Measurements from ENCODE around the gene BLM. TPM values are rescaled to one million over a fixed set of nuclear protein-coding genes. Genes with fewer than 3 reads are reported as not detected.

BLM gene
- total and polyA plus RNA-seq, 10 of the 15 experiments (the other 5 are each of a cell fraction or from before 2014, with no cell fraction given) = 23.0 to 68.4 (median 43.9) TPM

- CTCF ChIA-PET = interaction anchor here (0.7 kb wide), 1 partner anchor 65 kb away, joined by 4 read pairs; no protein-coding TSS in a partner anchor
- TF ChIP-seq ZNF622 (IDR thresholded peaks at IDR 0.05) = no peak
- TF ChIP-seq PML (IDR thresholded peaks at IDR 0.05; ENCODE audit: low read length) = no peak
- TF ChIP-seq LARP7 (IDR thresholded peaks at IDR 0.05) = no peak
- no peak for TF ChIP-seq CBX5 (IDR thresholded peaks at IDR 0.05; ENCODE audit: low read depth)
- TF ChIP-seq BCL11A (IDR thresholded peaks at IDR 0.05; ENCODE audit: low read depth, low read length) = no peak
- no peak for TF ChIP-seq SUZ12 (IDR thresholded peaks at IDR 0.05; ENCODE audit: unreplicated experiment)
- no peak for TF ChIP-seq HDGF (IDR thresholded peaks at IDR 0.05)
- TF ChIP-seq STAT1 (conservative IDR thresholded peaks at IDR 0.05) = no peak
- TF ChIP-seq GABPA (IDR thresholded peaks at IDR 0.05; ENCODE audit: low read depth) = no peak
- TF ChIP-seq SREBF2 (IDR thresholded peaks at IDR 0.05; ENCODE audit: low read length) = no peak
- TF ChIP-seq CREB1 (IDR thresholded peaks at IDR 0.05; ENCODE audit: low read depth) = no peak
- no peak for TF ChIP-seq TCF7 (IDR thresholded peaks at IDR 0.05; ENCODE audit: borderline replicate concordance)
- no peak for TF ChIP-seq NRF1 (conservative IDR thresholded peaks at IDR 0.05; ENCODE audit: low read depth, low read length)
- TF ChIP-seq ESRRA (IDR thresholded peaks at IDR 0.05; ENCODE audit: low read length) = no peak
- no peak for TF ChIP-seq BCL3 (IDR thresholded peaks at IDR 0.05; ENCODE audit: borderline replicate concordance, insufficient read depth, low read depth, low read length, poor library complexity, severe bottlenecking)
- POLR2A ChIA-PET = no interaction called here
- H3K79me2 ChIP-seq (ENCODE audit: control insufficient read depth, insufficient read depth, low read length) = no peaks in the 10 kb centered on the region
- no peak overlapping the region for H3K9ac ChIP-seq (ENCODE audit: control insufficient read depth, insufficient read depth, low read length)
- H3K27ac ChIP-seq (ENCODE audit: control insufficient read depth, insufficient read depth) = no peak overlapping the region
- ATAC-seq (no peak), FAIRE-seq (no peak), DNase-seq (ENCODE audit: low read depth, low spot score) (no peak)
- in situ Hi-C loops (cut with MboI) = no loop called here
- no TSS peak for BruUV-seq (replicated peaks)
- no peak overlapping the region for H3K4me2 ChIP-seq (ENCODE audit: control insufficient read depth, insufficient read depth)
- no peak overlapping the region for H3K4me3 ChIP-seq
- no peaks in the 10 kb centered on the region for H3K9me3 ChIP-seq (replicated peaks; ENCODE audit: control insufficient read depth, insufficient read depth, low read length)
- no peaks in the 10 kb centered on the region for H4K20me1 ChIP-seq (ENCODE audit: control insufficient read depth, insufficient read depth)
- no peak overlapping the region for H2AFZ ChIP-seq (ENCODE audit: control insufficient read depth, low read depth, low read length)
- intact Hi-C loops (cut with micrococcal nuclease; ENCODE audit: unreplicated experiment) = no loop called here
- SMC1A ChIA-PET (ENCODE audit: uncharacterized antibody, unreplicated experiment) = interaction anchor here (1.2 to 1.6 kb wide), 4 partner anchors 9 to 52 kb away, joined by 3 to 4 read pairs (median 4); no protein-coding TSS in a partner anchor
- peaks cover 22% of the 10 kb centered on the region for H3K4me1 ChIP-seq (ENCODE audit: control insufficient read depth, insufficient read depth, low read length)
- H3K27me3 ChIP-seq (replicated peaks in 1 of 2; ENCODE audit: control insufficient read depth in 2 of 2, insufficient read depth in 2 of 2, low read length in 1 of 2) = no peaks in the 10 kb centered on the region
- no peaks in the 10 kb centered on the region for H3K36me3 ChIP-seq (ENCODE audit: control insufficient read depth in 2 of 2, insufficient read depth in 2 of 2, low read length in 1 of 2)
- RAD21 ChIA-PET (ENCODE audit: unreplicated experiment) = interaction anchor here (1.5 kb wide), 1 partner anchor 15 kb away, joined by 6 read pairs; no protein-coding TSS in a partner anchor
- WGBS (ENCODE audit: insufficient coverage, insufficient replicate concordance, low lambda C conversion rate, missing lambda C conversion rate) = 91% methylated on average over 11 of the region's 11 CpGs
Measured at GRCh38 chr15:90837094-90837493, 119.9 kb downstream of the BLM start.

Data from GM12878 (cell line).